GM23338 (cell line): ENCODE measurements around the gene OCEL1. TPM values are rescaled to one million over a fixed set of nuclear protein-coding genes. Genes with fewer than 3 reads are reported as not detected.

Experiments used
- ATAC-seq: fragments of 200-7000 bp; cut with Tn5 transposase; 3 replicates; pipeline ENCODE4 v1.9.1; 2020
- DNase-seq: peaks from one replicate; pipeline ENCODE4 v3.0.0-alpha.2; 2015; ENCODE audit warnings: low spot score
- H2AFZ ChIP-seq: fragments of 200-600 bp; sonication (generic); 2 replicates; pipeline ENCODE4 v1.8.0; 2016; ENCODE audit warnings: antibody characterized with exemption, mild to moderate bottlenecking, moderate library complexity
- H3F3A ChIP-seq: fragments of 200-600 bp; sonication (generic); replicated peaks from 2 replicates; pipeline ENCODE4 v1.8.0; 2017; ENCODE audit warnings: antibody characterized with exemption, mixed run types, low read depth
- H3K27ac ChIP-seq: fragments of 200-600 bp; sonication (generic); 2 replicates; pipeline ENCODE4 v1.6.1; 2016; ENCODE audit warnings: low read depth
- H3K27me3 ChIP-seq: fragments of 200-600 bp; sonication (generic); 2 replicates; pipeline ENCODE4 v1.8.0; 2016; ENCODE audit warnings: mild to moderate bottlenecking, mixed run types, moderate library complexity; ENCODE audit not compliant: insufficient read depth
- H3K36me3 ChIP-seq: fragments of 200-600 bp; sonication (generic); 2 replicates; pipeline ENCODE4 v1.8.0; 2016; ENCODE audit warnings: mild to moderate bottlenecking; ENCODE audit not compliant: insufficient read depth
- H3K4me1 ChIP-seq: fragments of 200-600 bp; sonication (generic); 2 replicates; pipeline ENCODE4 v1.8.0; 2016; ENCODE audit warnings: mild to moderate bottlenecking, moderate library complexity; ENCODE audit not compliant: insufficient read depth
- H3K4me2 ChIP-seq: fragments of 200-600 bp; sonication (generic); 2 replicates; pipeline ENCODE4 v1.7.1; 2017; ENCODE audit warnings: mixed run types
- H3K4me3 ChIP-seq: fragments of 200-600 bp; sonication (generic); 2 replicates; pipeline ENCODE4 v1.6.1; 2016; ENCODE audit warnings: mixed run types
- H3K79me2 ChIP-seq: fragments of 200-600 bp; sonication (generic); replicated peaks from 2 replicates; pipeline ENCODE4 v1.8.0; 2017; ENCODE audit warnings: mild to moderate bottlenecking; ENCODE audit not compliant: insufficient read depth
- H3K9me2 ChIP-seq: fragments of 200-600 bp; sonication (generic); 2 replicates; pipeline ENCODE4 v1.8.0; 2017; ENCODE audit not compliant: insufficient read depth
- H4K20me1 ChIP-seq: fragments of 200-600 bp; sonication (generic); replicated peaks from 2 replicates; pipeline ENCODE4 v1.8.0; 2017; ENCODE audit warnings: mild to moderate bottlenecking; ENCODE audit not compliant: insufficient read depth
- H3K27ac Mint-ChIP-seq: 2 replicates; pipeline ENCODE4 v1.8.0; 2020; ENCODE audit warnings: inconsistent platforms, mild to moderate bottlenecking, moderate library complexity, mixed read lengths
- H3K27me3 Mint-ChIP-seq: 3 replicates; pipeline ENCODE4 v1.8.0; 2022; ENCODE audit warnings: low read depth, mild to moderate bottlenecking, moderate library complexity, mixed read lengths, inconsistent platforms; ENCODE audit not compliant: insufficient read depth, poor library complexity
- H3K36me3 Mint-ChIP-seq: 3 replicates; pipeline ENCODE4 v1.8.0; 2021; ENCODE audit warnings: low read depth, mild to moderate bottlenecking, inconsistent platforms, moderate library complexity, mixed read lengths
- H3K4me1 Mint-ChIP-seq: 3 replicates; pipeline ENCODE4 v1.8.0; 2020; ENCODE audit warnings: mild to moderate bottlenecking, inconsistent platforms, mixed read lengths
- H3K4me3 Mint-ChIP-seq: 3 replicates; pipeline ENCODE4 v1.8.0; 2021; ENCODE audit warnings: moderate library complexity, mild to moderate bottlenecking, inconsistent platforms, mixed read lengths
- H3K9me3 Mint-ChIP-seq: 3 replicates; pipeline ENCODE4 v1.8.0; 2020; ENCODE audit warnings: moderate library complexity, mild to moderate bottlenecking, inconsistent platforms, mixed read lengths
- CREB1 ChIP-seq: fragments of 250-450 bp; sonication (Bioruptor Pico); IDR thresholded peaks from 2 replicates; pipeline ENCODE4 v1.5.0; 2020; ENCODE audit warnings: low read depth, mild to moderate bottlenecking, moderate library complexity
- EZH2 ChIP-seq: fragments of 200-600 bp; sonication (generic); IDR thresholded peaks from one replicate; pipeline ENCODE4 v1.8.0; 2017; ENCODE audit warnings: antibody characterized with exemption, mild to moderate bottlenecking, low read depth; ENCODE audit not compliant: unreplicated experiment
- EZH2phosphoT487 ChIP-seq: fragments of 200-600 bp; sonication (generic); IDR thresholded peaks from one replicate; pipeline ENCODE4 v1.8.1; 2018; ENCODE audit warnings: antibody characterized with exemption; ENCODE audit not compliant: unreplicated experiment
- JUNB ChIP-seq: IDR thresholded peaks from one replicate; pipeline ENCODE4 v1.6.1; 2016; ENCODE audit warnings: antibody characterized with exemption; ENCODE audit not compliant: unreplicated experiment
- NANOG ChIP-seq: IDR thresholded peaks from 2 replicates; pipeline ENCODE4 v1.6.1; 2016; ENCODE audit warnings: antibody characterized with exemption, borderline replicate concordance
- POLR2AphosphoS5 ChIP-seq: IDR thresholded peaks from 2 replicates; pipeline ENCODE4 v1.6.1; 2016; ENCODE audit warnings: antibody characterized with exemption, low read depth
- ZNF114 ChIP-seq: fragments of 250-450 bp; sonication (Bioruptor Pico); IDR thresholded peaks from 2 replicates; pipeline ENCODE4 v1.5.0; 2020; ENCODE audit warnings: mild to moderate bottlenecking, moderate library complexity
- ZNF331 ChIP-seq: fragments of 250-450 bp; sonication (Bioruptor Pico); IDR thresholded peaks from 2 replicates; pipeline ENCODE4 v1.5.0; 2020; ENCODE audit warnings: low read depth, mild to moderate bottlenecking, moderate library complexity
- polyA plus RNA-seq: library from polyadenylated mRNA; unstranded; fragments of >200 nt; fragmentation: Nextera tagmentation; extraction: Ambion mirVana; gene quantifications from 2 replicates; pipeline ENCODE4 v1.2.1, GENCODE V29; 2016
- total RNA-seq: library from RNA; depleted of rRNA; stranded (reverse); fragments of >200 nt; shearing (Covaris generic); gene quantifications from 2 replicates; pipeline ENCODE4 v1.2.3, GENCODE V29; 2014
- TF ChIP-seq, protein P1 (sequence below), 2 experiments: fragments of 200-600 bp in 1 of 2; sonication (generic) in 1 of 2; conservative IDR thresholded peaks; 2 replicates each; pipeline versions ENCODE4 v1.5.1 to v1.6.1; 2016 to 2017; ENCODE audit warnings: antibody characterized with exemption in 2 of 2, low read depth in 2 of 2, mild to moderate bottlenecking in 2 of 2, moderate library complexity in 1 of 2
- TF ChIP-seq, protein P2 (sequence below): IDR thresholded peaks from one replicate; pipeline ENCODE4 v1.6.1; 2018; ENCODE audit warnings: antibody characterized with exemption; ENCODE audit not compliant: unreplicated experiment

Gene OCEL1
- total and polyA plus RNA-seq, 2 experiments from 2014 or later, result 12.7 to 47.4 TPM

DNA sequence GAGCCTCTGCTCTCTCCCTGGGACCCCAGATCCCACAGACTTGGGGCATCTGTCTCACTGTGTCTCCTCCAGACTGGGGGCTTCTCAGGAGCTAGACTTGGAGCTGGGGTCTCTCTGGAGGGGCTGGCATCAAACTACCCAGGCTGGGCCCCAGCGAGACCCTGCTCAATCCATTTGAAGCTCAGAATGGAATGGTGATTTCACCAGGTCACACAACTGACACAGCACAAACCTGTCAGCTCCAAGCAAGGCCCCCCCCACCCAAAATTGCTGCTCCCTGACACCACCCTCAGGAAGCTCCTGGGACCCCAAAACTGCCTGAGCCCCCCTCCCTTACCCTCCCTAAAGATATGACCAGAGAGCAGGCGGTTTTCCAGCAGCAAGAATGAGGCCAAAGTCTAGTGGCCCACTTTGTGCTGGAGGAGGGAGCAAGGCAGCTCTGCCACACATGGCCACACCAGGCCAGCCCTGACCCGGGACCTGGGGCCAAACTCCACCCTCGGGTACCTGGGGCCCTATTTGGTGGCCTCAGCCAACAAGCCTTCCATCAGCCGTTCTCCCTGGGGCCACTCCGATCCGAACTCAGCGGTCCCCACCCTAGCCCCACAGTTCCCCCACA lies 17.3 kb downstream of the OCEL1 start (continued):
- no peak for TF ChIP-seq JUNB
- no peak for TF ChIP-seq ZNF331 (CRISPR knock-in tag)
- no peak for TF ChIP-seq CREB1
- TF ChIP-seq, protein P1, sequence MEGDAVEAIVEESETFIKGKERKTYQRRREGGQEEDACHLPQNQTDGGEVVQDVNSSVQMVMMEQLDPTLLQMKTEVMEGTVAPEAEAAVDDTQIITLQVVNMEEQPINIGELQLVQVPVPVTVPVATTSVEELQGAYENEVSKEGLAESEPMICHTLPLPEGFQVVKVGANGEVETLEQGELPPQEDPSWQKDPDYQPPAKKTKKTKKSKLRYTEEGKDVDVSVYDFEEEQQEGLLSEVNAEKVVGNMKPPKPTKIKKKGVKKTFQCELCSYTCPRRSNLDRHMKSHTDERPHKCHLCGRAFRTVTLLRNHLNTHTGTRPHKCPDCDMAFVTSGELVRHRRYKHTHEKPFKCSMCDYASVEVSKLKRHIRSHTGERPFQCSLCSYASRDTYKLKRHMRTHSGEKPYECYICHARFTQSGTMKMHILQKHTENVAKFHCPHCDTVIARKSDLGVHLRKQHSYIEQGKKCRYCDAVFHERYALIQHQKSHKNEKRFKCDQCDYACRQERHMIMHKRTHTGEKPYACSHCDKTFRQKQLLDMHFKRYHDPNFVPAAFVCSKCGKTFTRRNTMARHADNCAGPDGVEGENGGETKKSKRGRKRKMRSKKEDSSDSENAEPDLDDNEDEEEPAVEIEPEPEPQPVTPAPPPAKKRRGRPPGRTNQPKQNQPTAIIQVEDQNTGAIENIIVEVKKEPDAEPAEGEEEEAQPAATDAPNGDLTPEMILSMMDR (conservative IDR thresholded peaks at IDR 0.05; ENCODE audit: low read depth in 2 of 2), result no peak
- no peak for TF ChIP-seq EZH2phosphoT487

DNA sequence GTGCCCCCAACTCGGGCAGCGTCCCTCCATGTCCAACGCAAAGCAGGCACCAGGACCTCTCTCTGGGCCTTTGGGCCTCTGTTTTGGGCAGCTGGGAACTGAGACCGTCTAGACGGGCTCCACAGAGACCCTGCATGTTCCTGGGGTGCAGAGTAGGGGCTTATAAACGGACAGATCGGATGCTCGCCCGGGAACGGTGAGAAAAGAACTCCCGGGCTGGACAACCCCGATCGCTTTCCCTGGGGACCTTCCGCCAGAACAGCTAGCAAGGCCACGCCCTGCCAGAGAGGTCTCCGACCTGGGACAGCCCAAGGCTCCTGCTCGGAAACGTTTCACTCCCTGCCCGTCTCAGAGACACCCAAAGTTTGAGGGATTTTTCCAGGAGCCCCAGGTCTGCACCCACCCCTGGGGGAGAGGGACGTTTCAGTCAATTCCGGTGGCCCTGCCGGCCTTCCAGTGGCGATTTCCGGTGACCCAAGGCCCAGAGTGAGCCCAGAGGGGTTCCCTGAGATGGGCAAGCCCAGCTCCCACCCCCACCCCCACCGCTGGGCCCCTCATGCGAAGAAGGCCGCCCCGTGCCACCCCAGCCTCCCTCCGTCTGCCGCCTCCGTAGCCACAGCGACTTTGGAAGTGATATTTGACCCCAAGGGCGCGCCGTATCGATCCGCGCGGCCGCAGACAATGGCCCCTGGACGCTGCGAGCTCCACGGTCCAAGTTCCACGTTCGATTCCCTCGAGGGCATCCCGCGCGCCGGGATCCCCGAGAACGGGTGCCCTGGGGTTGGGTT lies 18.0 kb downstream of the OCEL1 start:
- peaks cover 13% of the 10 kb centered on the region for H3K36me3 Mint-ChIP-seq
- peak overlapping the region; percentile 94 for H3K4me3 Mint-ChIP-seq
- Histone ChIP-seq H3K36me3 (no peaks in the 10 kb centered on the region), H3K9me2 (no peaks in the 10 kb centered on the region), H3K4me2 (peak overlapping the region; percentile 93), H3K79me2 (peaks cover 50% of the 10 kb centered on the region), H3K27me3 (no peaks in the 10 kb centered on the region), H4K20me1 (peaks cover 15% of the 10 kb centered on the region; the same call in 1 of the 2 replicates), H3F3A (peaks cover 39% of the 10 kb centered on the region), H3K4me1 (peaks cover 33% of the 10 kb centered on the region), H2AFZ (no peak overlapping the region), H3K27ac (peak overlapping the region; percentile 80; the same call in 1 of the 2 replicates), H3K4me3 (peak overlapping the region; percentile 93)
- H3K27me3 Mint-ChIP-seq, result peaks cover 31% of the 10 kb centered on the region
- DNase-seq (peak; percentile 75), ATAC-seq (peak; percentile 16)
- peaks cover 46% of the 10 kb centered on the region for H3K4me1 Mint-ChIP-seq
- H3K27ac Mint-ChIP-seq, result peak overlapping the region; percentile 89
- no peaks in the 10 kb centered on the region for H3K9me3 Mint-ChIP-seq
- TF ChIP-seq POLR2AphosphoS5, result no peak
- TF ChIP-seq, protein P2, sequence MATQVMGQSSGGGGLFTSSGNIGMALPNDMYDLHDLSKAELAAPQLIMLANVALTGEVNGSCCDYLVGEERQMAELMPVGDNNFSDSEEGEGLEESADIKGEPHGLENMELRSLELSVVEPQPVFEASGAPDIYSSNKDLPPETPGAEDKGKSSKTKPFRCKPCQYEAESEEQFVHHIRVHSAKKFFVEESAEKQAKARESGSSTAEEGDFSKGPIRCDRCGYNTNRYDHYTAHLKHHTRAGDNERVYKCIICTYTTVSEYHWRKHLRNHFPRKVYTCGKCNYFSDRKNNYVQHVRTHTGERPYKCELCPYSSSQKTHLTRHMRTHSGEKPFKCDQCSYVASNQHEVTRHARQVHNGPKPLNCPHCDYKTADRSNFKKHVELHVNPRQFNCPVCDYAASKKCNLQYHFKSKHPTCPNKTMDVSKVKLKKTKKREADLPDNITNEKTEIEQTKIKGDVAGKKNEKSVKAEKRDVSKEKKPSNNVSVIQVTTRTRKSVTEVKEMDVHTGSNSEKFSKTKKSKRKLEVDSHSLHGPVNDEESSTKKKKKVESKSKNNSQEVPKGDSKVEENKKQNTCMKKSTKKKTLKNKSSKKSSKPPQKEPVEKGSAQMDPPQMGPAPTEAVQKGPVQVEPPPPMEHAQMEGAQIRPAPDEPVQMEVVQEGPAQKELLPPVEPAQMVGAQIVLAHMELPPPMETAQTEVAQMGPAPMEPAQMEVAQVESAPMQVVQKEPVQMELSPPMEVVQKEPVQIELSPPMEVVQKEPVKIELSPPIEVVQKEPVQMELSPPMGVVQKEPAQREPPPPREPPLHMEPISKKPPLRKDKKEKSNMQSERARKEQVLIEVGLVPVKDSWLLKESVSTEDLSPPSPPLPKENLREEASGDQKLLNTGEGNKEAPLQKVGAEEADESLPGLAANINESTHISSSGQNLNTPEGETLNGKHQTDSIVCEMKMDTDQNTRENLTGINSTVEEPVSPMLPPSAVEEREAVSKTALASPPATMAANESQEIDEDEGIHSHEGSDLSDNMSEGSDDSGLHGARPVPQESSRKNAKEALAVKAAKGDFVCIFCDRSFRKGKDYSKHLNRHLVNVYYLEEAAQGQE, result no peak
- TF ChIP-seq EZH2, result no peak
- no peak for TF ChIP-seq NANOG
- no peak for TF ChIP-seq CREB1
- no peak for TF ChIP-seq ZNF331 (CRISPR knock-in tag)
- TF ChIP-seq, protein P1 (conservative IDR thresholded peaks at IDR 0.05; ENCODE audit: low read depth in 2 of 2), result no peak
- TF ChIP-seq ZNF114, result no peak
- no peak for TF ChIP-seq EZH2phosphoT487
